OCI-LY3 (cell line): Measurements from ENCODE around the gene ARMC2.
"Not testable (repeated sequence)": the region's sequence is repeated elsewhere in the genome, so short reads cannot be mapped to it uniquely, and the experiment has no call there.

Experiments used
- H2AFZ ChIP-seq: fragments of 200-600, 300-600 bp; shearing (Covaris generic); 2 replicates; pipeline ENCODE4 v1.6.0; 2014; ENCODE audit warnings: antibody characterized with exemption, low read depth, low read length
- H3K27ac ChIP-seq: fragments of 200-600, 300-600 bp; sonication (generic); 2 replicates; pipeline ENCODE4 v1.5.1; 2014; ENCODE audit warnings: mild to moderate bottlenecking, low read length, moderate library complexity, mixed read lengths
- H3K27me3 ChIP-seq: fragments of 200-600, 300-600 bp; sonication (generic); 2 replicates; pipeline ENCODE4 v1.6.1; 2014; ENCODE audit warnings: low read depth, low read length, mixed read lengths
- H3K36me3 ChIP-seq: fragments of 200-600, 300-600 bp; sonication (generic); replicated peaks from 2 replicates; pipeline ENCODE3; 2014; ENCODE audit warnings: low read depth, low read length, mixed read lengths
- H3K4me1 ChIP-seq: fragments of 300-600, 200-600 bp; sonication (generic); 2 replicates; pipeline ENCODE4 v1.6.1; 2014; ENCODE audit warnings: low read length, mixed read lengths
- H3K4me2 ChIP-seq: fragments of 200-600, 300-600 bp; sonication (generic); 2 replicates; pipeline ENCODE4 v1.6.1; 2014; ENCODE audit warnings: low read length, mixed read lengths
- H3K4me3 ChIP-seq: fragments of 300-600, 200-600 bp; sonication (generic); 2 replicates; pipeline ENCODE4 v1.5.1; 2014; ENCODE audit warnings: antibody characterized with exemption, mild to moderate bottlenecking, low read length, moderate library complexity
- H3K79me2 ChIP-seq: fragments of 300-600, 200-600 bp; shearing (Covaris generic); 2 replicates; pipeline ENCODE4 v1.6.1; 2014; ENCODE audit warnings: mild to moderate bottlenecking, low read length, mixed read lengths
- H3K9ac ChIP-seq: fragments of 300-600, 200-600 bp; shearing (Covaris generic); 2 replicates; pipeline ENCODE4 v1.6.0; 2014; ENCODE audit warnings: mild to moderate bottlenecking, low read length, moderate library complexity
- H3K9me3 ChIP-seq: fragments of 200-600, 300-600 bp; shearing (Covaris generic); 2 replicates; pipeline ENCODE4 v1.6.1; 2014; ENCODE audit warnings: low read length, mixed read lengths; ENCODE audit not compliant: insufficient read depth
- H4K20me1 ChIP-seq: fragments of 200-600, 300-600 bp; sonication (generic); 2 replicates; pipeline ENCODE4 v1.6.1; 2016; ENCODE audit warnings: low read length, mixed read lengths; ENCODE audit not compliant: insufficient read depth
- EZH2phosphoT487 ChIP-seq: fragments of 200-600 bp; shearing (Covaris generic); IDR thresholded peaks from 2 replicates; pipeline ENCODE4 v1.6.1; 2018; ENCODE audit warnings: antibody characterized with exemption, mixed run types, low read depth
- TF ChIP-seq, protein P1 (sequence below): fragments of 200-600, 300-600 bp; sonication (generic); IDR thresholded peaks from 2 replicates; pipeline ENCODE4 v1.5.1; 2014; ENCODE audit warnings: antibody characterized with exemption, low read length, low read depth

The ARMC2 gene

DNA sequence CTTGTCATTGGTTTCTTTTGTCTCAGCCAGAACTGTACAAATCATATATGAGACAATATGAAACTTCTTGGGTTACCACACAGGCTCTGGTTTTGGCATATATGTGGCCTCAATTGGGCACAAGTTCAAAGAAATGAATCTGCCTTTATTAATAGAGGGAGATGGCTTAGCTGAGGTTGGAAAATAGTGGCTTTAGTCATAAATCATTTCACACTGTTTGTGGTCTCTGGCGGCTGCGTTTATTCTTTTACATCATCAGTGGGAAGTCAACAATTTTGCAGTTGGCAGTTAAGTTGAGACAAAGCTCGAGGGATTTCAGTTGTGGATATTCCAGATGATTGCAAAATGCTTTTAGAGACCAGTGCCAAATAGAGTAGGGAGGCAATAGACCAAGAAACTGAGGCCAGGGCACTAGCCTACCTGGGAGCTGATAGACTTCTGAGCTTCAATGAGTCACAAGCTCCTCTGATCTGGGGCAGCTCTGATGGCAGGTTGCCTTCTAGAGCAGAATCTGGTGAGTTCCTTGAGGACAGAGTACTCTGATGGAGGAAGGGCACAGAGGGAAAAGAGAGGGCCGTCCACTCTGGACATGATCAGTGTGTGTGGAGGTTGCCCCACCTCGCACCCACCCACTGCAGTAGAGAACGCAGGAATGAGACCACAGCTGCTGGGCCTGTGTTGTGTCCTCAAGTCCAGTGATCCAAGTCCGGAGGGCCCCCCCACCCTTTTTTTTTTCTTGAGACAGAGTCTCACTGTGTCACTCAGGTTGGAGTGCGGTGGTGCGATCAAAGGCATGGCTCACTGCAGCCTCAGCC, 73.5 kb downstream of the ARMC2 start:
- Histone ChIP-seq H3K9ac (no peak overlapping the region), H2AFZ (no peak overlapping the region), H4K20me1 (no peaks in the 10 kb centered on the region), H3K27me3 (peaks cover 11% of the 10 kb centered on the region; the same call in 1 of the 2 replicates), H3K79me2 (no peaks in the 10 kb centered on the region), H3K4me3 (no peak overlapping the region), H3K27ac (no peak overlapping the region), H3K36me3 (no peaks in the 10 kb centered on the region), H3K4me2 (no peak overlapping the region), H3K9me3 (no peaks in the 10 kb centered on the region), H3K4me1 (no peaks in the 10 kb centered on the region)
- TF ChIP-seq EZH2phosphoT487 = no peak
- TF ChIP-seq, protein P1, sequence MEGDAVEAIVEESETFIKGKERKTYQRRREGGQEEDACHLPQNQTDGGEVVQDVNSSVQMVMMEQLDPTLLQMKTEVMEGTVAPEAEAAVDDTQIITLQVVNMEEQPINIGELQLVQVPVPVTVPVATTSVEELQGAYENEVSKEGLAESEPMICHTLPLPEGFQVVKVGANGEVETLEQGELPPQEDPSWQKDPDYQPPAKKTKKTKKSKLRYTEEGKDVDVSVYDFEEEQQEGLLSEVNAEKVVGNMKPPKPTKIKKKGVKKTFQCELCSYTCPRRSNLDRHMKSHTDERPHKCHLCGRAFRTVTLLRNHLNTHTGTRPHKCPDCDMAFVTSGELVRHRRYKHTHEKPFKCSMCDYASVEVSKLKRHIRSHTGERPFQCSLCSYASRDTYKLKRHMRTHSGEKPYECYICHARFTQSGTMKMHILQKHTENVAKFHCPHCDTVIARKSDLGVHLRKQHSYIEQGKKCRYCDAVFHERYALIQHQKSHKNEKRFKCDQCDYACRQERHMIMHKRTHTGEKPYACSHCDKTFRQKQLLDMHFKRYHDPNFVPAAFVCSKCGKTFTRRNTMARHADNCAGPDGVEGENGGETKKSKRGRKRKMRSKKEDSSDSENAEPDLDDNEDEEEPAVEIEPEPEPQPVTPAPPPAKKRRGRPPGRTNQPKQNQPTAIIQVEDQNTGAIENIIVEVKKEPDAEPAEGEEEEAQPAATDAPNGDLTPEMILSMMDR = no peak

DNA sequence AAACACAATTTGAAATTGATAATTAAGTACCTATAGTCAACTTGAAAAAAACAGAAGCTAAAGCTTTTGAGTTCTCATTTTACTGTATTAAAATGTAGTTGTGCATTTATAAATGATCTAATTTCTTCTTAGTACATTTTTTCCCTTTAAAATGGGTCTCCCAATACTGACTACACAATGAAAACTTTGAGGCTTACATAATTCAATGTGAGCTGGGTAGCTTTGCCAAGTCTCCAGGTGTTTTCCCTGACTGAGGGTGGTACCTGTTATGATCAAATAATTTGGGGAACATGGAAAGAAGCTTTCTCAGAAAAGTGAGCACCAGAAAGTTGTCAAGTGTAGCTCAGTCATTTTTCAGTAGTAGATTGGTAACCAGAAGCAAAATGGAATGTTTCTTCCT, 74.3 kb downstream of the ARMC2 start:
- H3K36me3 ChIP-seq = no peaks in the 10 kb centered on the region
- H3K4me1 ChIP-seq = no peaks in the 10 kb centered on the region
- no peak overlapping the region for H3K4me2 ChIP-seq
- no peaks in the 10 kb centered on the region for H4K20me1 ChIP-seq
- no peak overlapping the region for H2AFZ ChIP-seq
- no peaks in the 10 kb centered on the region for H3K9me3 ChIP-seq
- H3K27me3 ChIP-seq = peaks cover 10% of the 10 kb centered on the region; the same call in 1 of the 2 replicates
- no peak overlapping the region for H3K27ac ChIP-seq
- TF ChIP-seq, protein P1 = no peak
- TF ChIP-seq EZH2phosphoT487 = no peak
- H3K4me3 ChIP-seq = no peak overlapping the region
- no peaks in the 10 kb centered on the region for H3K79me2 ChIP-seq
- no peak overlapping the region for H3K9ac ChIP-seq

DNA sequence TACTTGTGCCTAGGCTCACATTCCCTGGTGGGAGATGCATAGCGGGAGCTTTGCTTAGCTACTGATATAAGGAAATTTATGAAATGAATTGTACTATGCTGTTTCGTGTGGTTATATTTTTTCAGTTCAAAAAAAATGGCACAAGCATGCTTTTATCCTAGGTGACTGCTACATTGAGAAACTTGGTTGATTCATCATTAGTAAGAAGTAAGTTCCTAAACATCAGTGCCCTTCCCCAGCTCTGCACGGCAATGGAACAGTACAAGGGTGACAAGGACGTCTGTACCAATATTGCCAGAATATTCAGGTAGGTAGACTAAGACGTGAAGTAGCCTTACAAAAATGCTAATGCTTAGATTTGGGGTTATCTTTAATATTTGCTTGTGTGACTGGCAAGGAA, 79.7 kb downstream of the ARMC2 start:
- no peak overlapping the region for H3K27ac ChIP-seq
- no peaks in the 10 kb centered on the region for H3K4me1 ChIP-seq
- no peaks in the 10 kb centered on the region for H4K20me1 ChIP-seq
- no peak overlapping the region for H3K4me2 ChIP-seq
- TF ChIP-seq, protein P1 = no peak
- no peak for TF ChIP-seq EZH2phosphoT487
- H3K36me3 ChIP-seq = no peaks in the 10 kb centered on the region
- H3K27me3 ChIP-seq = peaks cover 14% of the 10 kb centered on the region
- no peaks in the 10 kb centered on the region for H3K79me2 ChIP-seq
- H3K9ac ChIP-seq = no peak overlapping the region
- H3K9me3 ChIP-seq = no peaks in the 10 kb centered on the region
- H2AFZ ChIP-seq = no peak overlapping the region
- no peak overlapping the region for H3K4me3 ChIP-seq

DNA sequence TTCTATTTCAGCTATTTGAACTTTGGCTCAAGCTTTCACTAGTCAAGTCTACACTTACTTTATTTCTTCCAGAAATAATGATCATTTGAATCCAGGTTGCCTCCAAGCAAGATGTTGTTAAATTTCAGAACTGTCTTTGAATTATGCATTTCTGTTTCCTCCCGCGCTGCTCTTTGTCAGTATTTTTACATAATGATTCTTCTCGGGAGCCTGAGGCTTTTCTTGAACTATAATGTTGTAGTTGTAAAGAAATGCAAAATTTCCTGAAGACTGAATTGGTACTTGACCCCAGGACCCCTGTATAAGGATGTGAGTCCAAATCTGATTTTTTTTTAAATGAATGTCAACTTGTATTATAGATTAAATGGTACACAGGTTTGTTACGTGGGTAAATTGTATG, 80.4 kb downstream of the ARMC2 start:
- Histone ChIP-seq H2AFZ (no peak overlapping the region), H3K4me1 (no peaks in the 10 kb centered on the region)

DNA sequence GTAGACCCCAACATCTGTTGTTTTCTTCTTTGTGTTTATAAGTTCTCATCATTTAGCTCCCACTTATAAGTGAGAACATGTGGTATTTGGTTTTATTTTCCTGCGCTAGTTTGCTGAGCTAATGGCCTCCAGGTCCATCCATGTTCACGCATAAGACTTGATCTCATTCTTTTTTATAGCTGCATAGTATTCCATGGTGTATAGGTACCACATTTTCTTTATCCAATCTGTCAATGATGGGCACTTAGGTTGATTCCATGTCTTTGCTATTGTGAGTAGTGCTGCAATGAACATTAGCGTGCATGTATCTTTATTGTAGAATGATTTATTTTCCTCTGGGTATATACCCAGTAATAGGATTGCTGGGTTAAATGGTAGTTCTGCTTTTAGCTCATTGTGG, 82.9 kb downstream of the ARMC2 start:
- not testable (repeated sequence) for H3K4me1 ChIP-seq, H3K9ac ChIP-seq, H3K4me2 ChIP-seq, H3K79me2 ChIP-seq, H3K4me3 ChIP-seq, H3K9me3 ChIP-seq, H4K20me1 ChIP-seq, H2AFZ ChIP-seq, H3K36me3 ChIP-seq, H3K27ac ChIP-seq
- H3K27me3 ChIP-seq = peaks cover 14% of the 10 kb centered on the region

More for the DNA sequence above, 80.4 kb downstream of the ARMC2 start:
- peaks cover 14% of the 10 kb centered on the region for H3K27me3 ChIP-seq
- H3K79me2 ChIP-seq = no peaks in the 10 kb centered on the region
- H3K9me3 ChIP-seq = no peaks in the 10 kb centered on the region
- H4K20me1 ChIP-seq = no peaks in the 10 kb centered on the region
- H3K27ac ChIP-seq = no peak overlapping the region
- no peak overlapping the region for H3K9ac ChIP-seq
- H3K4me3 ChIP-seq = no peak overlapping the region
- H3K36me3 ChIP-seq = no peaks in the 10 kb centered on the region
- TF ChIP-seq, protein P1 = no peak
- no peak for TF ChIP-seq EZH2phosphoT487
- no peak overlapping the region for H3K4me2 ChIP-seq
